NCI-H2227 treated with DMSO at 0.1 percent for 48 hours (cell line): ENCODE results near the gene VSTM2B.
"Not testable (repeated sequence)": the region's sequence is repeated elsewhere in the genome, so short reads cannot be mapped to it uniquely, and the experiment has no call there.

Experiments
- DNase-seq: peaks from one replicate; lab custom pipeline; 2025; lab: John Stamatoyannopoulos, UW

The VSTM2B gene

GRCh38 chr19:29546583-29547190 is 20.9 kb downstream of the VSTM2B start:
- DNase-seq, result no peak

- DNase-seq, result no peak
Observed at GRCh38 chr19:29547361-29547960, 21.7 kb downstream of the VSTM2B start.

- DNase-seq, result no peak
Observed at GRCh38 chr19:29547981-29548380, 22.2 kb downstream of the VSTM2B start.

- DNase-seq, result no peak
Observed at GRCh38 chr19:29548483-29549085, 22.8 kb downstream of the VSTM2B start.

- DNase-seq, result no peak
Observed at GRCh38 chr19:29549105-29550070, 23.6 kb downstream of the VSTM2B start.

- no peak for DNase-seq
Observed at GRCh38 chr19:29550896-29551295, 25.1 kb downstream of the VSTM2B start.

GRCh38 chr19:29551774-29552173 is 26.0 kb downstream of the VSTM2B start:
- no peak for DNase-seq

- DNase-seq, result no peak
Observed at GRCh38 chr19:29552454-29553280, 26.9 kb downstream of the VSTM2B start.

GRCh38 chr19:29554149-29554548 is 28.4 kb downstream of the VSTM2B start:
- no peak for DNase-seq

- not testable (repeated sequence) for DNase-seq
Observed at GRCh38 chr19:29559110-29559509, 33.3 kb downstream of the VSTM2B start.

- DNase-seq, result no peak
Observed at GRCh38 chr19:29559743-29560142, 33.9 kb downstream of the VSTM2B start.

- DNase-seq, result no peak
Observed at GRCh38 chr19:29560313-29561075, 34.7 kb downstream of the VSTM2B start.

- DNase-seq, result no peak
Observed at GRCh38 chr19:29561601-29562000, 35.8 kb downstream of the VSTM2B start.

GRCh38 chr19:29562299-29563297 is 36.8 kb downstream of the VSTM2B start:
- DNase-seq, result no peak

- DNase-seq, result no peak
Observed at GRCh38 chr19:29563486-29564101, 37.8 kb downstream of the VSTM2B start.

GRCh38 chr19:29564574-29565005 is 38.8 kb downstream of the VSTM2B start:
- DNase-seq, result no peak

- DNase-seq, result no peak
Observed at GRCh38 chr19:29565171-29565570, 39.4 kb downstream of the VSTM2B start.

- no peak for DNase-seq
Observed at GRCh38 chr19:29566496-29567054, 40.8 kb downstream of the VSTM2B start.
